Measurements from ENCODE around the gene SIPA1L3. TPM values are rescaled to one million over a fixed set of nuclear protein-coding genes. Genes with fewer than 3 reads are reported as not detected.

The SIPA1L3 gene
- total and polyA plus RNA-seq, 2 experiments from 2014 or later: 15.7 to 54.1 TPM

DNA sequence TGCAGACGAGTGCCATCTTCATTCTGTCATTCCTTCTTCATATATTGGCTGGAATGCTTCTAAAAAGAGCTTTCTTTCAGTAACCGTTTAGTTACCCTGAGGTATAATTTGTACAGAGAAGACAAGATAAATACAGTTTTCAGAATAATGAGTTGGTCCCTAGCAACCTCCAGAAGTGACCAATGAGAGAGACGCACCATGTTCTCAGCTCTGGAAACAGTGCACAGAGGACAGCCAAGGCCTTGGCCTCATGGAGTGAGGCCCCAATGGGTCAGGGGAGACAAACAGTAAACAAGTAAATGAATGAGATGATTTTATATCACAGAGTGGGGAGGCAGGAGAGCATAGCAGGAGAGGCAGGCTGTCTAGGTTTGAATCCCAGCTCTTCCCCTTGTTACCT lies 226.3 kb downstream of the SIPA1L3 start (continued):
- TF ChIP-seq ZNF462 (CRISPR knock-in tag; IDR thresholded peaks at IDR 0.05) (no peak), EZH2phosphoT487 (IDR thresholded peaks at IDR 0.05; ENCODE audit: unreplicated experiment) (no peak), STAT1 (IDR thresholded peaks at IDR 0.05; ENCODE audit: unreplicated experiment) (no peak)
- TF ChIP-seq, protein P1, sequence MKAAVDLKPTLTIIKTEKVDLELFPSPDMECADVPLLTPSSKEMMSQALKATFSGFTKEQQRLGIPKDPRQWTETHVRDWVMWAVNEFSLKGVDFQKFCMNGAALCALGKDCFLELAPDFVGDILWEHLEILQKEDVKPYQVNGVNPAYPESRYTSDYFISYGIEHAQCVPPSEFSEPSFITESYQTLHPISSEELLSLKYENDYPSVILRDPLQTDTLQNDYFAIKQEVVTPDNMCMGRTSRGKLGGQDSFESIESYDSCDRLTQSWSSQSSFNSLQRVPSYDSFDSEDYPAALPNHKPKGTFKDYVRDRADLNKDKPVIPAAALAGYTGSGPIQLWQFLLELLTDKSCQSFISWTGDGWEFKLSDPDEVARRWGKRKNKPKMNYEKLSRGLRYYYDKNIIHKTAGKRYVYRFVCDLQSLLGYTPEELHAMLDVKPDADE (IDR thresholded peaks at IDR 0.05): no peak

DNA sequence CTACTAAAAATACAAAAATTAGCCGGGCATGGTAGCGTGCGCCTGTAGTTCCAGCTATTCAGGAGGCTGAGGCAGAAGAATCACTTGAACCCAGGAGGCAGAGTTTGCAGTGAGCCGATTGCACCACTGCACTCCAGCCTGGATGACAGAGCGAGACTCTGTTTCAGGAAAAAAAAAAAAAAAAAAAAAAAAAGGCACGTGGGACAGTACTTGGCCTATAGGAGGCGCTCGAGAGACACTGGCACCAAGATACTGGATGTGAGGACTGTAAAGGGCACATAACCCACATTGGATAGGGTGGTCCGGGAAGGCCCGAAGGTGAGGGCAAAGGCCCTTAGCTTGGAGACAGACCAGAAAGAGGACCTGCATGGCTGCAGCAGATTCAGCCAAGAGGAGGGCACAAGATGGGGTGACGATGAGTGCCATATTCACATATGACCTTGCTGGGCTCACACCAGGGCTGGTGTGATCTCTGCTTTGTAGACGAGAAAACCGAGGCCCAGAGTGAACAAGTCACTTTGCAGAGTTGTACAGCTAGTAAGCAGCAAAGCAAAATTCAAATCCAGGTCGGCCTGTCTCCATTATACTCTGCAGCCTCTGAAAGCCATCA lies 227.6 kb downstream of the SIPA1L3 start:
- TF ChIP-seq, protein P1 (IDR thresholded peaks at IDR 0.05): no peak
- TF ChIP-seq CTCF (conservative IDR thresholded peaks at IDR 0.05; ENCODE audit: low read depth in 2 of 2): peak; percentile 78 to 80
- no peak overlapping the region for H3K4me2 ChIP-seq
- DNase-seq (ENCODE audit: low spot score) (peak; percentile 81), ATAC-seq (peak; percentile 74)
- Mint-ChIP-seq H3K27me3 (ENCODE audit: insufficient read depth, low read depth, poor library complexity) (peaks cover 11% of the 10 kb centered on the region), H3K9me3 (no peaks in the 10 kb centered on the region; the same call in 2 of the 3 replicates), H3K36me3 (ENCODE audit: low read depth) (peaks cover 22% of the 10 kb centered on the region), H3K4me3 (no peak overlapping the region), H3K27ac (no peak overlapping the region; the same call in none of the 2 replicates), H3K4me1 (peaks cover 18% of the 10 kb centered on the region)
- no peaks in the 10 kb centered on the region for H3K4me1 ChIP-seq (ENCODE audit: insufficient read depth)
- H3K4me3 ChIP-seq: no peak overlapping the region
- H3K27ac ChIP-seq (ENCODE audit: low read depth): no peak overlapping the region
- no peaks in the 10 kb centered on the region for H3K79me2 ChIP-seq (replicated peaks; ENCODE audit: insufficient read depth)
- no peaks in the 10 kb centered on the region for H3F3A ChIP-seq (replicated peaks; ENCODE audit: low read depth)
- H3K36me3 ChIP-seq (ENCODE audit: insufficient read depth): no peaks in the 10 kb centered on the region
- H4K20me1 ChIP-seq (replicated peaks; ENCODE audit: insufficient read depth): no peaks in the 10 kb centered on the region
- no peaks in the 10 kb centered on the region for H3K9me2 ChIP-seq (ENCODE audit: insufficient read depth)
- no peak overlapping the region for H2AFZ ChIP-seq
- H3K27me3 ChIP-seq (ENCODE audit: insufficient read depth): no peaks in the 10 kb centered on the region

All from GM23338 (cell line).